Suppressor macrophage treated with lipopolysaccharide for 4 hours (primary cell): ENCODE measurements around the gene CLCN3.
"Not testable (repeated sequence)": the region's sequence is repeated elsewhere in the genome, so short reads cannot be mapped to it uniquely, and the experiment has no call there.

Experiments used
- DNase-seq: peaks from one replicate; pipeline ENCODE4 v3.0.0-alpha.2; 2020

Gene CLCN3

DNA sequence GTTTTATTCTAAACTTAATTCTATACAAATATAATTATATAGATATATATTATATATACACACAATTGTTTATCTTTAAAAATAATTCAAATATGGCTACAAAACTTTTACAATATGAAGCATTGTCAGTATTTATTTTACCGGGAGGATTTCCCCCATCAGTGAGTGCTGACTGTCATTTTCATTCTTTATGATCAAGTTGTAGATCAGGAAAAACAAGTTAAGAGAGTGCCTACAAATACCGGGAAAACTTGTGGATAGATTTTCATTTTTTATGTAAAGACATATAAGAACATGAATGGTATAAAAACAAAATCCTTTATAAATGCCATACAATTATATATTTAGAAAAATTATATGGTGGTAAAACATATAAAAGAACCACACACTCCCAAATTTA lies 37.8 kb downstream of the CLCN3 start:
- DNase-seq = no peak

DNA sequence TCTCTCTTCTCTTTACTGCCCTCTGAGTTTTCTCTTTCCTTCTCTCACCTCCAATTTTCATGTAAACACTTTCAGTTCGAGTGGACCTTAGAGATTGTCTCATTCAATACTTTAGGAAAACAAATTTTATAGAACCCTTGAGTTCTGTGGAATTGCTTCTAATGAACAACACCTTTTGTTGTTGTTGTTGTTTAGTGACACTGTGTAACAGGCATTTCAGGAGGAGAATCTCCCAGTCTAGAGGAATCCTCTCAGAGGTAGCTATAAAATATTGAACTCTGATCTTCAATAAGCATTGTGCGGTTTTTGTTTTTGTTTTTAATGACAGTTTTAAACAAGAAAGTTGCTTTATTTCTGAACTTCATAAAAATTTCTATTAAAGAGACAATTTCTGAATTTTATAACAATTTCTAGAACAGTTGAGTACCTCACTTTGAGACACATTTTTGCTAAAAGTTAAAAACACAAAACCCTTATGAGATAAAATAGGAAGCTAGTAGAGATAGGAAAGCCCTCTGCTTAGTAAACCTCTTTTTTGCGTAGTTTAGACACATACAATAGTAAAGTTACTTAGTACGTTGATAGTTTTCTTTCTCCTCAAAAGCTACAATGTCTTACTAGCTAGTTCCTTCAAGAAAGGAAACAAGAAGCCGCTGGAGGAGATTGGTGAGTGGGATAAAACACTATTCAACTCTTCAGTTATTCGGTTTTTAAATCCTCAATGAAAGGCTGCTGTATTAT lies 38.8 kb downstream of the CLCN3 start:
- peak; percentile 16 for DNase-seq

DNA sequence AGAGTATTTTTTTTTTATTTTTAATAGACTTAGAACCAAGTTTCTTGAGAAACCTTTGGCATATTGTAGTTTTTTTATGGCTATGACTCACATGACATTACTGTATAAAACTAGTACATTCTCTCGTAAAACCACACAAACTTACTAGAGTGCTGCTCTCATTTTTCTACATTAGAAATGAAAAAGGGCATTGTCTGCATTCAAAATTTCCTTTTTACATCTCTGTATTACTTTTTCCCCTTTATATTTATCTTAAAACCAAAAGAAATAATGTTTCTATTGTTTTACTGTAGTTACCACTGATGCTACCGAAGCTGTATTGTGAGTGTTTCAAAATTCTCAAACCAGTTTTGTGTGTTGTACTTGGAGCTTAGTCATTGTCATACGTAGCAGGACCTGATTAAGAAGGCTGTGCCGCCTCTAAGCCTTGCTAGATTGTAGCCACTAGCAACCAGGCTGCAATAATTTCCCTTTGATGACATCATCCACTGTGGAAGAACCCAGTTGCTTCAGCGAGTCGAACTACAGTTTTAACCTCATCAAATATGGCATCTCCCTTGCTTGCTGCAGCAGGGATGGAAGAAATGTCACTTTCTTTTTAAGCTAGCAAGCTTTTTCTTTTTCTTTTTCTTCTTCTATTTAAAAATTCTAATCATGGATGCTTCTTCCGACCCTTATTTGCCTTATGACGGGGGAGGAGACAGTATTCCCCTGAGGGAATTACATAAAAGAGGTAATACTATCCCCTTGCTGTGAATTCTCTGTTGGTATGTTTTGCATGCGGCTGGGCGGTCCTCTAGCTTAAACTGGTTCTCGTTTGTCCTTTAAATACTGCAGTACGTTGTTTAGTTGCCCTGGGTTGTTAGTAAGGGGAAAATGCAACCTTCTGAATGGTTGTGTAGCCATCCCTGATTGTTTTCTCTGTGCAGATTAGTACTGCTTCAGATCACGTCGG lies 39.6 kb downstream of the CLCN3 start:
- DNase-seq = peak; percentile 95

DNA sequence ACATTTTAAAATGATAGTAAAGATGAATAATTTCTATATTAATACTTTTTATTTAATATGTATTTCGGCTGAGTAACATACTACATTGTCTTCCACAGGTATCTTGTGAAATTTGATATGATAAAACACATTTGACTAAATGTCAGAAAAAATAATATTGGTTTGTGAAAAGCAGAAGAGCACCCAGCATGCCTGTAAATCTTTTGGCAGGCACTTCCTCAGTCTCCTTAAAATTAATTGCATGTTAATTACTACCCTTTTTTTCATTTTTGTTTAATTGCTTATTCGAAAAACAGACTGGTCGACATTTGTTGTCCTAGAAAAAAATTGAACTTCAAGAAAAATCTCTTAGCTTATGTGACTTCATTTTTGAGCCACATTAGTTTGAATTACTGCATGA lies 40.6 kb downstream of the CLCN3 start:
- DNase-seq = no peak

DNA sequence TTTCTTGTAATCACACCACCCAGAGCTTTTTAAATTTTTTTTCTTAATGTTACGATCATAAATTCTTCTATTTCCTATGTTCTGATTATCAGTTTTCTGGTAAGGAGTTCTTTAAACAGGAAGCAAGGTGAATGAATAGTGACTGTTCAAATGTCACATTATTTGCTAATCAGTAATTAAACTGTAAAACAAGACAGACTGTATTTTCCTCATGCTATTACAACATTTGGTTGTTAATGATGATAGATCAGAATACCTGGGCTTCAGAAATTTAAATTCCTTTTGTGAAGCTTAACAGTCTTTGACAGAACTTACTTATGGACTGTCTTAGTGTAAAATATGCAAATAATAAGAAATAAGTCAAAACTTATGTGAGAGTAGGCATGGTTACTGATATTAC lies 41.4 kb downstream of the CLCN3 start:
- DNase-seq = no peak

DNA sequence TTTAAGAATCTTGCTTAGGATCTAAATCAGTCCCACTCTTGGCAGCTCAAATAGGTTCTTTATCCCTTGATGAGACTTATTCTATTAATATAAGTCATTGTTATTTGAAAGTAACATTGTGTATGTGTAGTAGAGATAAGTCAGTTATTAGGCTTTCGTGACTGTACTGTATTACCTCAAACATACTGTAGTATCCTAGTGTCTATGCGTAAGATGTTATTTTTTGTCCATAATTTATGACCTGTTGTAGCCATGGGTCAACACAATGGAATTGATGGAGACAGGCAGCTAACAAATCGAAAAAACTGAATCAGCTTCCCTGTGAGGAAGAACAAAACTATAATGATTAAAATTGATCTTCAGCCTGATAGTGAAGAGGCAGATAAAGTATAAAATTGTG lies 41.8 kb downstream of the CLCN3 start:
- no peak for DNase-seq

DNA sequence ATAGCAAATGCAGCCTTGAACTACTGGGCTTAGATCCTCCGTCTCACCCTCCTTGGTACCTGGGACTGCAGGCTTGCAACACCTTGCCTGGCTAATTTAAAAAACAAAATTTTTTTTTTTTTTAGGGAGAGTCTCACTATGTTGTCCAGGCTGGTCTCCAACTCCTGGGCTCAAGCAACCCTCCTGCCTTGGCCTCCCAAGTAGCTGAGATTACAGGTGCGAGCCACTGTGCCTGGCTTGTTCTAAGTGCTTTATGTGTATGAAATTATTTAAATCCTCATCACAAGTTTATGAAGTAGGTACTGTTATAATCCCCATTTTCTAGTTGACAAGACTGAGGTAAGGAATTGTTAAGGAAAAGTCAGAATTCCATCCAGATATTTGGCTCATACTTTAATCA lies 43.0 kb downstream of the CLCN3 start:
- no peak for DNase-seq

DNA sequence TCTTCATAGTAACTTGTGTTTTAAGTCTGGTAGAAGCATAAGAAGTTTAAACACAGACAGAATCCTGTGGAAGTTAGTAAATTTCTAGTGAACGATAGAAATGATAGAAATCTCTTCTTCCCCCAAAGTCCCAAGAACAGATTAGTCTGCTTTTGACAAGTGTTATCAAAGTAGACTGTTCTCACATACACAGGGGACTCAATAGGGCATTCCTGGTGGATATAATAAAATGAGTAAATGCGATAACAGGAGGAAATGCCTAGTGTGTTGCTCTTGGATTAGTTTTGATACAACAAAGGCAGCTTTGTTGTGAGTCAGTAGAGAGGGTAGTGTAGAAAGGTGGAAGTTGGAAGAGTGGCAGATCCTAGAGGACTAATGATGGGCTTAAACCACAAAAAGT lies 43.5 kb downstream of the CLCN3 start:
- DNase-seq = no peak

DNA sequence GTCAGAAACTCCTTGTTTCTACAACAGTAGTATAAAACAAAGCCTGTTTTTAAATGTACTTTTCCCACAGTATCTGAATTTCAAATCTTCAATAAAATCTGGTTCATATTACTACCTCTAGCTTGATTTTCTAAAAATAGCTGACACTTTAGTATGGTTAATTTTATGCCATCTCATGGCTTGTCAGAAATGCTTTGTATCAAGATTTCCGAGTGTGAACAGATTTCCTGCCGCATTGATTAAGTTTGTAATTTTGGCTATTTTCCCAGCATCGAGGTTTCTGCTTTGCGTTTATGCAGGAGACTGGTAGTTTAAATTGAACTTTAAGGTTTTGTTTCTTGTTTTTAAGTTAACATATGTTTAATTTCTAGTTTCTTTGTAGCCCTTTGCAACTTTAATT lies 44.2 kb downstream of the CLCN3 start:
- DNase-seq = no peak

DNA sequence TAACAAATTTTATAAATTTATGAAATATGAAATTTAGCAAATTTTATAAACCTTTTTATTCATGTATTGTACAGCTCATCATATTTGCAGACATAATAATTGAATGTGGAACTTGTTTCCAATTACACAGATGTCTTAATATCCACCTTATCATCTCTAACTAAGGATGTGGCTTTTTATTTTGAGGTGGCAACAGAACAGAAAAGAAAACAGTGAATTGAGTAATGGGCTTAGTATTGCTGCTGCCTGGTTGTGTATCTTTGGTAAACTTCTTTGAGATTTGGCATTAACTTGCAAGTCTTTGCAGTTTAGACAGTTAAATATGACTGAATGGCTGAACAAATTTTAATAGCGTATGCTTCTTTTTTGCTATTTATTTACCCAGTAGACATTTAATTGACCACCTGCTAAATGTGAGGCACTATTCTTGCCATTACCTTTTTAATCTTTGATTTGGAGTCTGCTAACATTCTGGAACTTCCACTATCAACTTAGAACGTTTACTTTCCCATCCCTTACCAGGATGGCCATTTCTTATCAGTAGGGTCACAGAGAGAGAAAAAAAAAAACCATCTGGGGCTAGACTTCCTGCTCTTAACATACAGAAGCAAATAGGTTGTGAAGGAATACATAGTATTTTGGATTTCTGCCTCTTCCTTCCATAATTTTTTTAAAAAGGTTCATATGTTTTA lies 44.8 kb downstream of the CLCN3 start:
- DNase-seq = no peak

DNA sequence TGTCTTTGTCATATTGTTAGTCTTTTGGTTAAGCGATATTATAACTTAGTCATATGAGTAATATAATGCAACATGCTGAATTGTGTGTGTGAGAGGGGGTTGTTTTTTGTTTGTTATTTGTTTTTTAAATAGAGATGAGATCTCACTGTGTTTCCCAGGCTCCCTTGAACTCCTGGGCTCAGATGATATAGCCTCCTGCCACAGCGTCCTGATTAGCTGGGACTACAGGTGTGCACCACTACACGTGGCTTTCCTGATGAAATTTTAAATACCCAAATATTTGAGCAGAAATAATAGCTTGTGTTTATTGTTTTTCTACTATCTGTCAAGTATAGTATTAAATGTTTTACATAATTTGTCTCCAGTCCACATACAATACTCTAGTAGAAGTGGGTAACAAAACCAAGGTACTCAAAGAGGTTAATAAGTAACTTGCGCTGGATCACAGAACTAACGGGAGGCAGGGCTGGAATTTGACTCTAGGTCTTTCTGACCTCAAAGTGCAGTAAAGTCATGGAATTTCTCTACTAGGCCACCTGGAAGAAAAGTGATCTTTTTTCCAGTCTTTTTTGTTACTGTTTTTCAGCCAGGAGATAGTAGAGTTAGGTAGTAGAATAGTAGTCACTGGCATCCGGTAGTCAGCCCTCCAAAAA lies 47.8 kb downstream of the CLCN3 start:
- DNase-seq = no peak

DNA sequence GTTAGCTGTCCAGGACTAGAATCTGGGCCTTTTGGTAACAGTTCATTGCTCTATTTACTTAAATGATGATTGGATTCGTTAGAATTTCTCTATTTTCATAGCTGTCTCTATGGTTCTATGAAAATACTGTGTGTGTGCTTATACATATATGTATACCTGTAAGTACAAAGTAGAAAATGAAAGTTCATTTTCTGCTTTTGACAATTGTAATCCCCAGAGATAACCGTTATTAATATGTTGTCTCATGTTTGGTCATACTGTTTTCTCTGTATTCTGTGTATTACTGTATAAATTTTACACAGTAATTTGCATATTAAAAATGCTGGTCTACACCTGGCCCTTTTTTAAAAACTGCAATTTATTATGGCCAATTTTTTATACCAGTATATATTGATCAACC lies 55.4 kb downstream of the CLCN3 start:
- DNase-seq = no peak

DNA sequence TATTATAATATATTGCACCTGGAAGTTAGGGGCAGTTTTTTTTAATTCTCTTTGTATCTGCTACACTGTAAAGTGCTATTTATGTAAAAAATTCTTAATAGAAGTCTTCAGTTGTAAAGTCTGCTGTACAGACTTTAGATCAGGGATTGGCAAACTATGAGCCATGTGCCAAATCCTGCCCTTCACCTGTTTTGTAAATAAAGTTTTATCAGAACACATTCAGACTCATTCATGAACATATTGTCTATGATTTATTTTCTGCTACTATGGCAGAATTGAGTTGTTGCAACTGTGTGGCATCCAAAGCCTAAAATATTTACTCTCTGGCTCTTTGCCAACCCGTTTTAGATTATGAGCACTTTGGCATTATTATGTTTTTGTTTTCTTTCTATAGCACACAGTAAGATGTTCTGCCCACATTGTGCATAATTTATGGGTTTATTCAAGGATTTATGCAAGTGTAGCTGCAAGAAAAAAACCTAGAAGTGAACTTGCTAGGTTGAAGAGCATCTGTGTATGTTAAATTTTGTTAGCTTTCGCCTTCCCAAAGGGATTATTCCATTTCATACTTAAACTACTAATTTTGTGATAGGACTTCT lies 56.9 kb downstream of the CLCN3 start:
- DNase-seq = no peak

DNA sequence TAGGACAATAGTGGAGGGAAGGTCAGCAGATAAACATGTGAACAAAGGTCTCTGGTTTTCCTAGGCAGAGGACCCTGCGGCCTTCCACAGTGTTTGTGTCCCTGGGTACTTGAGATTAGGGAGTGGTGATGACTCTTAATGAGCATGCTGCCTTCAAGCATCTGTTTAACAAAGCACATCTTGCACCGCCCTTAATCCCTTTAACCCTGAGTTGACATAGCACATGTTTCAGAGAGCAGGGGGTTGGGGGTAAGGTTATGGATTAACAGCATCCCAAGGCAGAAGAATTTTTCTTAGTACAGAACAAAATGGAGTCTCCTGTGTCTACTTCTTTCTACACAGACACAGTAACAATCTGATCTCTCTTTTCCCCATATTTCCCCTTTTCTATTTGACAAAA lies 58.1 kb downstream of the CLCN3 start:
- DNase-seq = not testable (repeated sequence)

DNA sequence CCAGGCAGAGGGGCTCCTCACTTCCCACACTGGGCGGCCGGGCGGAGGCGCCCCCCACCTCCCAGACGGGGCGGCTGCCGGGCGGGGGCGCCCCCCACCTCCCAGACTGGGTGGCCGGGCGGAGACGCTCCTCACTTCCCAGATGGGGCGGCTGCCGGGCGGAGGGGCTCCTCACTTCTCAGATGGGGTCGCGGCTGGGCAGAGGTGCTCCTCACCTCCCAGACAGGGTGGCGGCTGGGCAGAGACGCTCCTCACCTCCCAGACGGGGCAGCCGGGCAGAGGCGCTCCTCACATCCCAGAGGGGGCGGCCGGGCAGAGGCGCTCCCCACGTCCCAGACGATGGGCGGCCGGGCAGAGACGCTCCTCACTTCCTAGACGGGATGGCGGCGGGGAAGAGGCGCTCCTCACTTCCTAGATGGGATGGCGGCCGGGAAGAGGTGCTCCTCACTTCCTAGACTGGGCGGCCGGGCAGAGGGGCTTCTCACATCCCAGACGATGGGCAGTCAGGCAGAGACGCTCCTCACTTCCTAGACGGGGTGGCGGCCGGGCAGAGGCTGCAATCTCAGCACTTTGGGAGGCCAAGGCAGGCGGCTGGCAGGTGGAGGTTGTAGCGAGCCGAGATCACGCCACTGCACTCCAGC lies 58.7 kb downstream of the CLCN3 start:
- DNase-seq = not testable (repeated sequence)

DNA sequence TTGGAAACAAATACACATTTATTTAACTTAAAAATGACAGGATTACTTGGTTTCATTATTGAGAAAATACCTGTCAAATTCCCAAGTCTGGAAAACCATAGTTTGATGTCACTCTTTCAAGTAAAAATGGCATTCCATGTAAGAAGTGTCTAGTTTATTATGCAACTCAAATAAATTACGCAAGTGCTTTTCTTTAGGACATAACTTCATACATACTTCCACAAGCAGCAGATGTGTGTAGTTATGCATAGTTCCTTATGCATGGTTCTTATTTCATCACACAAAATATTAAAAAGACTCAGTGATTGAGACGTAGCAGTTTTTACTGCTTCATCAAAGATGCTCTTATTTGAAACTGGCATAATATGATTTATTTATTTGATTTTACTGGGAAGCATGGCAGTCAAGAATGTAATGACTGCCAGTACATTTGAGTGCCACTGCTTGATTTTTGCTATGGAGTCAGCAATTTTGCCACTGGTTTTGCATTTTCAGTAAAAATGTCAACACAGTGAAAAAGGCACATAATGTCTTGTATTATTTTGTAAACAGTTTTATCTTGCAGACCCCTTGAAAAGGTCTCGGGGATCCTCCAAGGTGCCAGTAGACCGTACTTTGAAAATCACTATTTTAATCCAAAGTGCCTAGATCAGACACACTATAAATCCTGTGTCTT lies 62.1 kb downstream of the CLCN3 start:
- DNase-seq = peak; percentile 34

DNA sequence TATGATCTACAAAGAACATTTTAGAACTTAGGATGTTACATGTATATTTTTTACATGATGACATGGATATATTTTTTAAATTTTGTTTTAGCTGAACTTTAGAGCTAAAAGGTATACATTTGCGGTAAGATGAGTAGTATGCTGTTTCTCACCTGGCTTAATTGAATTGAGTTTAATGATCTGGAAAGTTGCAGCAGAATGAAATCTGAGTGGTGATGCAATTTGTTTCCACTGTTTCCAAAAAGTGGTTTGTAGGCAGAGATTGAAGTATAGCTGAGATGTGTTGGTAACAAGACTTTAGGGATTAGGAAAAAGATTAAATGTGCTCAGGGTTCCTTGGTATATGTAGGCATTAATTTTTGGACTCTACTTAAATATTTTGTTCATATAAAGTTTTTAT lies 69.3 kb downstream of the CLCN3 start:
- no peak for DNase-seq

DNA sequence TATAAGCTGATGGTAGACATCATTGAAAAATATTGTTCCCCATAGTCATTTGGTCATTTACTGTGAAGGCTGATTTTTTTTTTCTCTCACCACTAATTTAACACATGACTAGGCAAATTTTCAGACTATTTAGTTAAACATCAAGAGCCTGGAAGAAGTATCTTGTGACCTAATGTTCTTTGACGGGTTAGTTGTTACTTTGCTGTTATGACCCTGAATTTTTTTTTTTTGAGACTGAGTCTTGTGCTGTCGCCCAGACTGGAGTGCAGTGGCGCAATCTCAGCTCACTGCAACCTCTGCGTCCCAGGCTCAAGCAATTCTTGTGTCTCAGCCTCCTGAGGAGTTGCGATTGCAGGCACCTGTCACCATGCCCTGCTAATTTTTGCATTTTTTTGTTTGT lies 70.4 kb downstream of the CLCN3 start:
- DNase-seq = no peak

DNA sequence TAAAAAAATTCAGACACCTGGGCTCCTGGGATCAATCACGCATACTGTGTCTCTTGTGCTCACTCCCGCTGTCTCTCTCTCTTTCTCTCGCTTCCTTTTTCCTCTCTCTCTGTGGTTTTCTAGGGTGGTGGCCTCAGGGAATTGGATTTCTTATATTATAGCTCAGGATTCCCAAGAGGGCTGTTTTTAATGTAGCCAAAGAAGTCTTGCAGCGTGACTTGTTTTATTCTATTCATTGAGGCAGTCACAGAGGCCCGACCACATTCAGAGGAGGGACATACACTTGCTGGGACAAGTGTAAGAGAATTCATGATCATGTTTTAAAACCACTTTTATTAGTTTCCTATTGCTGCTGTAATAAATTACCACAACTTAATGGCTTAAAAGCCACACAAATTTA lies 78.0 kb downstream of the CLCN3 start:
- no peak for DNase-seq

DNA sequence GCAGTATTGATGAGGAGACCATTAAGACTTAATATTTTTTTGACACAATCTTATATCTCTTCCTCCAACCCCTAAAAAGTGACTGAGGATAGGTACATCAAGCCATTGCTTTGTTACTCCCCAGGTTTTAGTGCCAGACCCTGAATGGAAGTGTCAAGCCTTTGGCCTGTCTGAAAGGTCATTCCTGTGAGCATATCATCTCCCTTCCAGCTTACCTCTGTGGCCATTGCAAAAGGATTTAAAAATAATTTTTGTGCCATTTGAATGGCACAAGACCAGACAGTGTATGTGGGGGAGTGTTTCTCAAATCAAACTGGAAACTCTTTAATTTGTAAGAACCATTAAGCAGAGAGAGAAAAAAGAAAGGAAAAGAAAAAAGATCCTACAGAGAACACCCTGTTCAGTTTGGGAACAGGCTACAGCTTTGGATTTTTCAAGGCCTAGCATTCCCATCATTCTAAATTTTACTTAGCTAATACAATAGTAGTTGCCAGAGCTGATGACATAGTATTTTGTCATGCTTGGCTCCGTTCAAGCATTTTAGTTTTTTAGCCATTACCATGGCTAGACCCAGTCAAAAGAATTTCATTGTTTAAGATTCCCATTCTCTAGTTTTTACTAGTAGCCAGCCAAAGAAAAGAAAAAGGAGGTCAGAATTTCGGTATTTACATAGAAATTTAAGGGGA lies 87.7 kb downstream of the CLCN3 start:
- DNase-seq = no peak

DNA sequence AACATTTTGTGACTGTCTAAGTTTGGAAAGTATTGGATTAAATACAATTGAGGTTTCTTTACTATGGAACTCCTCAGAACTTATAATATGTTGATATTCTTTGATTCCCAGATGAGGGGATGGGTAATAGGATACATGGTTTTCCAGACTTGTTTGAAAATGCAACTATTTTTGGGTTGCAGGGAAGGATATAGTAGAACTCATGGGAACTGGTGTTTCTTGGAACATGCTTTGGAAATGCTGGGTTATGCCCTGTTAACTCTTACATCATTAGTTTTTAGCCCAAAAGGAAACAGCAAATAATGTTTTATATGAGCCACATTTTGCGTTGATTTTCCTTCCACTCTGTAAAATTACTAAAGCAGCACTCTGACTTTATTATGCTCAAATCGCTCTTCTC lies 95.4 kb downstream of the CLCN3 start:
- DNase-seq = no peak
